ENCODE data around the gene ZNF628. TPM values are rescaled to one million over a fixed set of nuclear protein-coding genes. Genes with fewer than 3 reads are reported as not detected.

ZNF628 gene
- total and polyA plus RNA-seq, 2 donors (not counting 1 experiment from before 2014, with no cell fraction given) = 13.3 to 18.3 TPM

DNA sequence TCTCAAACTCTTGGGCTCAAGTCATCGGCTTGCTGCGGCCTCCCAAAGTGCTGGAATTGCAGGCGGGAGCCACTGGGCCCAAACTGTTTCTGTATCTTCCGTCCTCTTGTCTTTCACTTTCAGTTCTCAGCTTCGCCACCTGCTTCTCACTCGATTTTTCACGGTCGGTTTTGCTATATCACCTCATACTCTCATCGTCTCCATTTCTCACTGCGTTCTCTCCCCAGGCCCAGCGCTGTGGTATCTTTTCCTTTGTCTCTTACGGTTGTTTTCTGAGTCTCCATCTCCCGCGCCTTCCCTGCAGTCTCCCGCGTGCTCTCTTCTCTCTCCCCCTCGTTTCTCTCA lies 26.7 kb downstream of the ZNF628 start:
- Histone ChIP-seq H3K4me1 (ENCODE audit: control insufficient read depth in 2 of 2, insufficient read depth in 2 of 2, low read length in 2 of 2) (peaks cover 4 to 16% of the 10 kb centered on the region in 2 donors), H2AFZ (ENCODE audit: insufficient read depth, low read depth, low read length, poor library complexity, severe bottlenecking) (peak overlapping the region; percentile 93), H3K79me2 (ENCODE audit: control insufficient read depth, insufficient read depth, low read length) (peaks cover 6% of the 10 kb centered on the region), H3K4me3 (ENCODE audit: control extremely low read depth in 1 of 5, extremely low read depth in 1 of 5, insufficient read depth in 1 of 5, low read depth in 2 of 5, low read length in 4 of 5) (peak overlapping the region in 4 of 5 experiments; percentile 67 to 71 (median 69)), H3K9me3 (ENCODE audit: control extremely low read depth in 1 of 3, control insufficient read depth in 2 of 3, insufficient read depth in 1 of 3, low read length in 2 of 3) (no peaks in the 10 kb centered on the region), H4K20me1 (ENCODE audit: control insufficient read depth, insufficient read depth, low read length, poor library complexity, severe bottlenecking) (no peaks in the 10 kb centered on the region), H3K4me2 (replicated peaks; ENCODE audit: low read depth, low read length, poor library complexity, severe bottlenecking) (peak overlapping the region; percentile 86), H3K36me3 (replicated peaks in 1 of 2; ENCODE audit: control extremely low read depth in 1 of 2, control insufficient read depth in 1 of 2, extremely low read depth in 1 of 2, insufficient read depth in 2 of 2, low read length in 1 of 2) (no peaks in the 10 kb centered on the region), H3K9ac (ENCODE audit: low read length) (peak overlapping the region; percentile 64), H3K27ac (ENCODE audit: low read length in 2 of 2) (peak overlapping the region; percentile 91 to 94), H3K27me3 (replicated peaks in 1 of 4; ENCODE audit: control extremely low read depth in 1 of 4, control insufficient read depth in 3 of 4, insufficient read depth in 4 of 4, low read length in 3 of 4) (no peaks in the 10 kb centered on the region)
- ChIA-PET CTCF (interaction anchor here (0.7 to 2.7 kb wide), 33 partner anchors 9 to 414 kb away, joined by 3 to 133 read pairs (median 7); partner anchors contain the start of genes ISOC2, KMT5C, NAT14 and PPP6R1), POLR2A (interaction anchor here (0.6 kb wide), 1 partner anchor 524 kb away, joined by 5 read pairs; no protein-coding TSS in a partner anchor)
- Mint-ChIP-seq H3K9me3 (ENCODE audit: insufficient read depth) (no peaks in the 10 kb centered on the region), H3K4me1 (peaks cover 16% of the 10 kb centered on the region), H3K27me3 (no peaks in the 10 kb centered on the region), H3K4me3 (peak overlapping the region; percentile 93), H3K27ac (peak overlapping the region; percentile 94)
- ATAC-seq (ENCODE audit: low read depth) (no peak), DNase-seq (peak; percentile 54)
- TF ChIP-seq EZH2 (IDR thresholded peaks at IDR 0.05; ENCODE audit: borderline replicate concordance, insufficient read depth, low read depth, low read length, poor library complexity, severe bottlenecking) (no peak), CTCF (IDR thresholded peaks at IDR 0.05) (no peak)
- 77% methylated on average over 17 of the region's 17 CpGs for WGBS (ENCODE audit: insufficient coverage)
- intact Hi-C loops (cut with micrococcal nuclease) = loop anchor here (2.0 to 5.0 kb wide), 4 partner anchors 26 to 201 kb away; partner anchors contain the start of genes ISOC2 and ZNF628
